ENCODE results near the gene C1QTNF2. TPM values are rescaled to one million over a fixed set of nuclear protein-coding genes. Genes with fewer than 3 reads are reported as not detected.

Gene C1QTNF2
- total and polyA plus RNA-seq, 2 of the 13 experiments (the other 11 are each of a cell fraction or from before 2014, with no cell fraction given), result not detected

DNA sequence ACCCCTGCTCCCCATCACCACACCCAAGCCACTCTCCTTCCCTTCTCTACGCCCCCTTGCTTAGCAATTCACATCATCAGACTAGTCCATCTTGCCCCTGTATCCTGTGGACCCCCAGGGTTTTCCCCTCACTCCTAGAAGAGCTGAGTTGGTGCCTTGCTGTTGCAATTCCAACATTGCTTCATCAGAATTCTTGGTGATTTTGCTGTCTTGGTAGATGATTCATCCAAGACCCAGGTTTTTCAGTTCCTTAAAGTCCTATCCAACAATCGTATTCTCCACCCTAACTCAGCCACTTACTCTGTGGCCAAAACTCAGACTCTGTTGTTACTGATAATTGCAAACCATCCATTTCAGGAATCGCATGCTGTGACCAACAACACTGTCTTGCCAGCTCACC, 36.7 kb downstream of the C1QTNF2 start:
- in situ Hi-C loops (cut with HindIII; ENCODE audit: extremely low pct_ligation_motif_present, low pct_unique_long_range_greater_than_20kb), result no loop called here

More for the DNA sequence above, 36.7 kb downstream of the C1QTNF2 start:
- TF ChIP-seq GTF3A (CRISPR knock-in tag; conservative IDR thresholded peaks at IDR 0.05) (no peak), ZNF564 (CRISPR knock-in tag; IDR thresholded peaks at IDR 0.05) (no peak), ZNF775 (CRISPR knock-in tag; IDR thresholded peaks at IDR 0.05; ENCODE audit: borderline replicate concordance) (no peak), ZNF558 (CRISPR knock-in tag; IDR thresholded peaks at IDR 0.05; ENCODE audit: borderline replicate concordance) (no peak), MED1 (CRISPR knock-in tag; IDR thresholded peaks at IDR 0.05) (no peak), HOXA9 (CRISPR knock-in tag; IDR thresholded peaks at IDR 0.05; ENCODE audit: borderline replicate concordance) (no peak)
- TF ChIP-seq, protein P1, sequence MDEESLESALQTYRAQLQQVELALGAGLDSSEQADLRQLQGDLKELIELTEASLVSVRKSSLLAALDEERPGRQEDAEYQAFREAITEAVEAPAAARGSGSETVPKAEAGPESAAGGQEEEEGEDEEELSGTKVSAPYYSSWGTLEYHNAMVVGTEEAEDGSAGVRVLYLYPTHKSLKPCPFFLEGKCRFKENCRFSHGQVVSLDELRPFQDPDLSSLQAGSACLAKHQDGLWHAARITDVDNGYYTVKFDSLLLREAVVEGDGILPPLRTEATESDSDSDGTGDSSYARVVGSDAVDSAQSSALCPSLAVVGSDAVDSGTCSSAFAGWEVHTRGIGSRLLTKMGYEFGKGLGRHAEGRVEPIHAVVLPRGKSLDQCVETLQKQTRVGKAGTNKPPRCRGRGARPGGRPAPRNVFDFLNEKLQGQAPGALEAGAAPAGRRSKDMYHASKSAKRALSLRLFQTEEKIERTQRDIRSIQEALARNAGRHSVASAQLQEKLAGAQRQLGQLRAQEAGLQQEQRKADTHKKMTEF (CRISPR knock-in tag; IDR thresholded peaks at IDR 0.05), result no peak
- TF ChIP-seq, protein P2, sequence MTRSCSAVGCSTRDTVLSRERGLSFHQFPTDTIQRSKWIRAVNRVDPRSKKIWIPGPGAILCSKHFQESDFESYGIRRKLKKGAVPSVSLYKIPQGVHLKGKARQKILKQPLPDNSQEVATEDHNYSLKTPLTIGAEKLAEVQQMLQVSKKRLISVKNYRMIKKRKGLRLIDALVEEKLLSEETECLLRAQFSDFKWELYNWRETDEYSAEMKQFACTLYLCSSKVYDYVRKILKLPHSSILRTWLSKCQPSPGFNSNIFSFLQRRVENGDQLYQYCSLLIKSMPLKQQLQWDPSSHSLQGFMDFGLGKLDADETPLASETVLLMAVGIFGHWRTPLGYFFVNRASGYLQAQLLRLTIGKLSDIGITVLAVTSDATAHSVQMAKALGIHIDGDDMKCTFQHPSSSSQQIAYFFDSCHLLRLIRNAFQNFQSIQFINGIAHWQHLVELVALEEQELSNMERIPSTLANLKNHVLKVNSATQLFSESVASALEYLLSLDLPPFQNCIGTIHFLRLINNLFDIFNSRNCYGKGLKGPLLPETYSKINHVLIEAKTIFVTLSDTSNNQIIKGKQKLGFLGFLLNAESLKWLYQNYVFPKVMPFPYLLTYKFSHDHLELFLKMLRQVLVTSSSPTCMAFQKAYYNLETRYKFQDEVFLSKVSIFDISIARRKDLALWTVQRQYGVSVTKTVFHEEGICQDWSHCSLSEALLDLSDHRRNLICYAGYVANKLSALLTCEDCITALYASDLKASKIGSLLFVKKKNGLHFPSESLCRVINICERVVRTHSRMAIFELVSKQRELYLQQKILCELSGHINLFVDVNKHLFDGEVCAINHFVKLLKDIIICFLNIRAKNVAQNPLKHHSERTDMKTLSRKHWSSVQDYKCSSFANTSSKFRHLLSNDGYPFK (CRISPR knock-in tag; IDR thresholded peaks at IDR 0.05; ENCODE audit: borderline replicate concordance), result no peak
- H2AFZ ChIP-seq (ENCODE audit: low read length), result no peak overlapping the region
- H3K4me3 ChIP-seq (replicated peaks in 1 of 3; ENCODE audit: insufficient read depth in 1 of 3, low read depth in 2 of 3, low read length in 3 of 3), result no peak overlapping the region
- FAIRE-seq, result no peak
- H3K79me2 ChIP-seq (ENCODE audit: insufficient read depth, low read length), result no peaks in the 10 kb centered on the region
- H3K4me2 ChIP-seq (ENCODE audit: low read depth, low read length), result no peak overlapping the region
- ChIA-PET CTCF (ENCODE audit: low intra/inter-chr PET ratio, low total read pairs) (no interaction called here), POLR2A (no interaction called here)
- no peaks in the 10 kb centered on the region for H3K9me3 ChIP-seq (ENCODE audit: low read length)
- no TSS peak for BruUV-seq (replicated peaks)
- no peak for ATAC-seq
- no peak overlapping the region for H3K27ac ChIP-seq (ENCODE audit: extremely low read length, insufficient read depth, low read length)
- DNase-seq (ENCODE audit: low spot score), result no peak
- H4K20me1 ChIP-seq (ENCODE audit: insufficient read depth, low read length), result no peaks in the 10 kb centered on the region
- WGBS (ENCODE audit: low lambda C conversion rate), result 19% methylated on average over 3 of the region's 3 CpGs
- H3K36me3 ChIP-seq (replicated peaks in 1 of 2; ENCODE audit: control insufficient read depth in 1 of 2, insufficient read depth in 2 of 2, low read length in 2 of 2), result no peaks in the 10 kb centered on the region
- H3K27me3 ChIP-seq (ENCODE audit: control insufficient read depth in 1 of 2, insufficient read depth in 2 of 2, low read length in 2 of 2), result peaks cover 3 to 4% of the 10 kb centered on the region in 2 experiments; a peak in 2 of 5 replicates
- H3K9ac ChIP-seq (ENCODE audit: insufficient read depth, low read depth, low read length), result no peak overlapping the region
- intact Hi-C loops (cut with micrococcal nuclease; ENCODE audit: unreplicated experiment), result no loop called here
- H3K4me1 ChIP-seq (ENCODE audit: insufficient read depth, low read length), result no peaks in the 10 kb centered on the region
